ENCODE data around the gene MAG. TPM values are rescaled to one million over a fixed set of nuclear protein-coding genes. Genes with fewer than 3 reads are reported as not detected.

The MAG gene
- total RNA-seq, 2 experiments from 2014 or later: 0.20 to 0.31 TPM

GRCh38 chr19:35347930-35348298, 56.0 kb downstream of the MAG start:
- Mint-ChIP-seq H3K36me3 (ENCODE audit: low read depth) (no peaks in the 10 kb centered on the region), H3K9me3 (no peaks in the 10 kb centered on the region), H3K27me3 (no peaks in the 10 kb centered on the region), H3K4me3 (peak overlapping the region; percentile 56), H3K4me1 (ENCODE audit: low read depth) (peaks cover 36% of the 10 kb centered on the region), H3K27ac (peak overlapping the region; percentile 99)
- TF ChIP-seq, protein P1, sequence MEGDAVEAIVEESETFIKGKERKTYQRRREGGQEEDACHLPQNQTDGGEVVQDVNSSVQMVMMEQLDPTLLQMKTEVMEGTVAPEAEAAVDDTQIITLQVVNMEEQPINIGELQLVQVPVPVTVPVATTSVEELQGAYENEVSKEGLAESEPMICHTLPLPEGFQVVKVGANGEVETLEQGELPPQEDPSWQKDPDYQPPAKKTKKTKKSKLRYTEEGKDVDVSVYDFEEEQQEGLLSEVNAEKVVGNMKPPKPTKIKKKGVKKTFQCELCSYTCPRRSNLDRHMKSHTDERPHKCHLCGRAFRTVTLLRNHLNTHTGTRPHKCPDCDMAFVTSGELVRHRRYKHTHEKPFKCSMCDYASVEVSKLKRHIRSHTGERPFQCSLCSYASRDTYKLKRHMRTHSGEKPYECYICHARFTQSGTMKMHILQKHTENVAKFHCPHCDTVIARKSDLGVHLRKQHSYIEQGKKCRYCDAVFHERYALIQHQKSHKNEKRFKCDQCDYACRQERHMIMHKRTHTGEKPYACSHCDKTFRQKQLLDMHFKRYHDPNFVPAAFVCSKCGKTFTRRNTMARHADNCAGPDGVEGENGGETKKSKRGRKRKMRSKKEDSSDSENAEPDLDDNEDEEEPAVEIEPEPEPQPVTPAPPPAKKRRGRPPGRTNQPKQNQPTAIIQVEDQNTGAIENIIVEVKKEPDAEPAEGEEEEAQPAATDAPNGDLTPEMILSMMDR (IDR thresholded peaks at IDR 0.05): no peak
- intact Hi-C loops (cut with micrococcal nuclease): no loop called here
- ChIA-PET CTCF (interaction anchor here (0.7 to 2.5 kb wide), 7 partner anchors 10 to 163 kb away, joined by 3 to 10 read pairs (median 5); partner anchors contain the start of gene FFAR3), POLR2A (interaction anchor here (1.0 to 1.5 kb wide), 3 partner anchors 9 to 276 kb away, joined by 3 to 4 read pairs (median 3); partner anchors contain the start of gene FXYD5)
- ATAC-seq (no peak), DNase-seq (no peak)

- DNase-seq (no peak), ATAC-seq (no peak)
- H3K27ac Mint-ChIP-seq: no peak overlapping the region
- CTCF ChIA-PET: interaction anchor here (1.3 to 2.7 kb wide), 4 partner anchors 9 to 162 kb away, joined by 4 to 11 read pairs (median 8); partner anchors contain the start of gene FFAR3
- intact Hi-C loops (cut with micrococcal nuclease): no loop called here
- H3K27me3 Mint-ChIP-seq: peaks cover 2% of the 10 kb centered on the region
- H3K4me1 Mint-ChIP-seq (ENCODE audit: low read depth): peaks cover 39% of the 10 kb centered on the region
- H3K4me3 Mint-ChIP-seq: no peak overlapping the region
- POLR2A ChIA-PET: interaction anchor here (0.6 to 1.0 kb wide), 2 partner anchors 83 to 145 kb away, joined by 3 to 4 read pairs; no protein-coding TSS in a partner anchor
- H3K9me3 Mint-ChIP-seq: no peaks in the 10 kb centered on the region
- no peaks in the 10 kb centered on the region for H3K36me3 Mint-ChIP-seq (ENCODE audit: low read depth)
- TF ChIP-seq, protein P1 (IDR thresholded peaks at IDR 0.05): no peak
Measured at GRCh38 chr19:35348911-35349611, 57.1 kb downstream of the MAG start.

DNA sequence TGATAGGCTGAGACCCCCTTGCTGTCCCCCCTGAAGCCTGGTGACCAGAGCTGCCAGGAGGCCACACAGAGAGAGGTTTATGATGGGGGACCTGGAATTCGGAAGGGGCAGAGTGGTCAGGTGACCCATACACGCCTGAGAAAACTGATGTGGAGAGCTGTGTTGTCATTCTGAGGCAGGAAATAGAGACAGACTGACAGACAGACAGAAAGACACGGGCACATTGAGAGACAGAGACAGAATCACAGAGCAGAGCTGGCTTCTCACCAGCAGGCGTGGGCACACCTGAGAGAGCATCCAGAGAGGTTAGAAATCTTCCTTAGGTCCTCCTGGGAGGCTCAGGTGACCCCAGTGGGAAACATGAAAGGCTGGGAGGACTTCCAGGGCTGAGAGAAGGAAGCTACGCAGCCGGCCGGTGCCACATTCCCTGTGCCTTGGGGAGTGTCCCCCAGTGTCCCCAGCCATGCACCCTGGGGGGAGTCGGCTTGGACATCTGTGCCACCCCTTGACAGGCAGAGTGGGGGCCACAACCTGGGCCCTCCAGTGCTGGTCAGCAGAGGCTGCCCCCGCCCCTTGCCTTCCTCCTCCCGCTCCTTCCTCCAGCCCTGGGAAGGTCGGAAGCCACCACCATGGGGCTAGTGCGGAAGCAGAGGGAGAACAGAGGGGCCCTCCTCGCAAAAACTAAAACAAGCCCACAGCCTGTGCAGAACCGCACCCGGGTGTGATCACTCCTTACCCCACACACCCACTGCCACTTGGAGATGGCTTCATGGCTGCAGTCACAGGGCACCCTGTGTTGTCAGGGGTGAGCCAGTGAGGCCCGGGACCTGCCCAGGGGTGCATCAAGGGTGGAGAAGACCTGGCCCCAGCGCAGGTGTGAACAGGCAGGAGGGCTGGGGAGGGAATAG, 57.9 kb downstream of the MAG start:
- TF ChIP-seq, protein P1 (IDR thresholded peaks at IDR 0.05): no peak
- Mint-ChIP-seq H3K36me3 (ENCODE audit: low read depth) (no peaks in the 10 kb centered on the region), H3K27ac (no peak overlapping the region), H3K4me3 (no peak overlapping the region), H3K4me1 (ENCODE audit: low read depth) (peaks cover 39% of the 10 kb centered on the region), H3K9me3 (no peaks in the 10 kb centered on the region), H3K27me3 (peaks cover 2% of the 10 kb centered on the region)
- ChIA-PET POLR2A (interaction anchor here (1.0 kb wide), 1 partner anchor 144 kb away, joined by 4 read pairs; no protein-coding TSS in a partner anchor), CTCF (interaction anchor here (1.3 to 2.7 kb wide), 3 partner anchors 17 to 161 kb away, joined by 4 to 11 read pairs (median 7); no protein-coding TSS in a partner anchor)
- intact Hi-C loops (cut with micrococcal nuclease): no loop called here
- ATAC-seq (no peak), DNase-seq (no peak)

GRCh38 chr19:35350591-35350990, 58.6 kb downstream of the MAG start:
- peaks cover 37% of the 10 kb centered on the region for H3K4me1 Mint-ChIP-seq (ENCODE audit: low read depth)
- H3K36me3 Mint-ChIP-seq (ENCODE audit: low read depth): no peaks in the 10 kb centered on the region
- TF ChIP-seq, protein P1 (IDR thresholded peaks at IDR 0.05): no peak
- H3K27ac Mint-ChIP-seq: no peak overlapping the region
- peaks cover 2% of the 10 kb centered on the region for H3K27me3 Mint-ChIP-seq
- H3K9me3 Mint-ChIP-seq: no peaks in the 10 kb centered on the region
- ATAC-seq (no peak), DNase-seq (no peak)
- ChIA-PET POLR2A (no interaction called here), CTCF (interaction anchor here (2.7 kb wide), 1 partner anchor 144 kb away, joined by 11 read pairs; no protein-coding TSS in a partner anchor)
- H3K4me3 Mint-ChIP-seq: no peak overlapping the region
- intact Hi-C loops (cut with micrococcal nuclease): no loop called here

All from activated CD8-positive, alpha-beta T cell treated with anti-CD3 and anti-CD28 coated beads for 36 hours (primary cell).